ENCODE results near the gene PEX14. TPM values are rescaled to one million over a fixed set of nuclear protein-coding genes. Genes with fewer than 3 reads are reported as not detected.

The PEX14 gene
- total and polyA plus RNA-seq, 2 donors (not counting 3 experiments of a cell fraction or from before 2014, with no cell fraction given): 19.5 to 26.5 TPM

DNA sequence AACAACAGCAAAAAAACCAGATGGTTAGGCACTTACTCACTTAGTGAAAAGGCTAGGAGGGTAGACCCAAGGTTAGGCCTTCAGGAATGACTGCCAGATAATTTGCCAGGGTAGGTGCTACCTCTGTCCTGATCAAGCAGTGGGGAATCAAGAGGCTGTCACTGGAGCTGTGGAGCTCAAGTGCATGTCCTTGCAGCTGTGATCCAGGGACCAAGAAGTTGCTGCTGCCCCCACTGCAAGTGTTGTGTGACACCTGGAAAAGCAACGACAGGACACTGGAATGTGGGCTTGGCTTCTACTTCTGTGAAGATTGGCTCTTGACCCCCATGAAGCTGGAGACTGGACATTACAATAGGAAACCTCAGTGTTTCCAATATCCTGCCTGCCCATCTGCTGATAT lies 72.1 kb downstream of the PEX14 start:
- no peaks in the 10 kb centered on the region for H3K79me2 ChIP-seq (ENCODE audit: control insufficient read depth, insufficient read depth, low read length)
- no peaks in the 10 kb centered on the region for H3K27me3 ChIP-seq (ENCODE audit: control insufficient read depth in 2 of 2, insufficient read depth in 2 of 2, low read length in 2 of 2)
- no peaks in the 10 kb centered on the region for H3K9me3 ChIP-seq (replicated peaks; ENCODE audit: control insufficient read depth, insufficient read depth, low read length)
- FAIRE-seq (no peak), DNase-seq (ENCODE audit: low read depth, low spot score) (no peak)
- no peak overlapping the region for H2AFZ ChIP-seq (ENCODE audit: low read depth, low read length)
- no peaks in the 10 kb centered on the region for H4K20me1 ChIP-seq (replicated peaks; ENCODE audit: control insufficient read depth, extremely low read depth, insufficient read depth, low read length)
- BruUV-seq (replicated peaks): no TSS peak
- no peak overlapping the region for H3K4me3 ChIP-seq (replicated peaks in 1 of 3; ENCODE audit: insufficient read depth in 1 of 3, low read depth in 1 of 3, low read length in 3 of 3)
- H3K4me2 ChIP-seq (ENCODE audit: insufficient read depth, low read length): no peak overlapping the region
- intact Hi-C loops (cut with micrococcal nuclease): no loop called here
- H3K4me1 ChIP-seq (ENCODE audit: control insufficient read depth, extremely low read depth, insufficient read depth, low read length): no peaks in the 10 kb centered on the region
- CTCF ChIA-PET: no interaction called here
- no peak overlapping the region for H3K27ac ChIP-seq (ENCODE audit: insufficient read depth, low read depth, low read length)
- TF ChIP-seq POLR2AphosphoS5 (IDR thresholded peaks at IDR 0.05; ENCODE audit: insufficient read depth, low read depth, low read length): no peak
- H3K36me3 ChIP-seq (ENCODE audit: control insufficient read depth in 2 of 2, extremely low read depth in 1 of 2, insufficient read depth in 2 of 2, low read length in 2 of 2): no peaks in the 10 kb centered on the region
- no peaks in the 10 kb centered on the region for H3K9me1 ChIP-seq (replicated peaks; ENCODE audit: control insufficient read depth, extremely low read depth, insufficient read depth, low read length)
- POLR2A ChIA-PET: no interaction called here
- no peak overlapping the region for H3K9ac ChIP-seq (replicated peaks; ENCODE audit: extremely low read depth, insufficient read depth, low read length)
- dilution Hi-C loops (cut with MboI; ENCODE audit: extremely low pct_ligation_motif_present, low sequenced_read_pairs): no loop called here

GRCh38 chr1:10549904-10550664 lies 75.3 kb downstream of the PEX14 start:
- no peak overlapping the region for H3K4me2 ChIP-seq (ENCODE audit: insufficient read depth, low read length)
- FAIRE-seq (no peak), DNase-seq (ENCODE audit: low read depth, low spot score) (no peak)
- no peaks in the 10 kb centered on the region for H4K20me1 ChIP-seq (replicated peaks; ENCODE audit: control insufficient read depth, extremely low read depth, insufficient read depth, low read length)
- no peak overlapping the region for H3K4me3 ChIP-seq (replicated peaks in 1 of 3; ENCODE audit: insufficient read depth in 1 of 3, low read depth in 1 of 3, low read length in 3 of 3)
- POLR2A ChIA-PET: no interaction called here
- H3K9me1 ChIP-seq (replicated peaks; ENCODE audit: control insufficient read depth, extremely low read depth, insufficient read depth, low read length): no peaks in the 10 kb centered on the region
- no peak overlapping the region for H3K27ac ChIP-seq (ENCODE audit: insufficient read depth, low read depth, low read length)
- H3K9me3 ChIP-seq (replicated peaks; ENCODE audit: control insufficient read depth, insufficient read depth, low read length): no peaks in the 10 kb centered on the region
- H3K36me3 ChIP-seq (ENCODE audit: control insufficient read depth in 2 of 2, extremely low read depth in 1 of 2, insufficient read depth in 2 of 2, low read length in 2 of 2): no peaks in the 10 kb centered on the region
- TF ChIP-seq POLR2AphosphoS5 (IDR thresholded peaks at IDR 0.05; ENCODE audit: insufficient read depth, low read depth, low read length): no peak
- no peak for TF ChIP-seq JUN (IDR thresholded peaks at IDR 0.05; ENCODE audit: borderline replicate concordance, insufficient read depth, insufficient read length, low read depth)
- TF ChIP-seq, protein P1, sequence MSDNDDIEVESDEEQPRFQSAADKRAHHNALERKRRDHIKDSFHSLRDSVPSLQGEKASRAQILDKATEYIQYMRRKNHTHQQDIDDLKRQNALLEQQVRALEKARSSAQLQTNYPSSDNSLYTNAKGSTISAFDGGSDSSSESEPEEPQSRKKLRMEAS (IDR thresholded peaks at IDR 0.05; ENCODE audit: insufficient read depth, insufficient read length): no peak
- no peak for TF ChIP-seq CTCF (IDR thresholded peaks at IDR 0.05; ENCODE audit: extremely low read depth in 1 of 2, insufficient read depth in 1 of 2, low read depth in 1 of 2, low read length in 2 of 2)
- TF ChIP-seq FOS (IDR thresholded peaks at IDR 0.05; ENCODE audit: borderline replicate concordance, insufficient read depth, low read length): no peak
- TF ChIP-seq MYC (IDR thresholded peaks at IDR 0.05; ENCODE audit: low read depth, low read length): no peak
- TF ChIP-seq POLR2A (IDR thresholded peaks at IDR 0.05; ENCODE audit: low read depth, low read length): no peak
- TF ChIP-seq GATA2 (IDR thresholded peaks at IDR 0.05; ENCODE audit: insufficient read depth, insufficient read length, low read depth, low read length): no peak
- no peak for TF ChIP-seq EZH2 (IDR thresholded peaks at IDR 0.05; ENCODE audit: borderline replicate concordance, low read depth, low read length, severe bottlenecking)
- no TSS peak for BruUV-seq (replicated peaks)
- H3K79me2 ChIP-seq (ENCODE audit: control insufficient read depth, insufficient read depth, low read length): no peaks in the 10 kb centered on the region
- CTCF ChIA-PET: interaction anchor here (0.8 kb wide), 1 partner anchor 10 kb away, joined by 5 read pairs; no protein-coding TSS in a partner anchor
- no peaks in the 10 kb centered on the region for H3K27me3 ChIP-seq (ENCODE audit: control insufficient read depth in 2 of 2, insufficient read depth in 2 of 2, low read length in 2 of 2)
- intact Hi-C loops (cut with micrococcal nuclease): no loop called here
- dilution Hi-C loops (cut with MboI; ENCODE audit: extremely low pct_ligation_motif_present, low sequenced_read_pairs): no loop called here
- no peak overlapping the region for H2AFZ ChIP-seq (ENCODE audit: low read depth, low read length)
- no peak overlapping the region for H3K9ac ChIP-seq (replicated peaks; ENCODE audit: extremely low read depth, insufficient read depth, low read length)
- H3K4me1 ChIP-seq (ENCODE audit: control insufficient read depth, extremely low read depth, insufficient read depth, low read length): no peaks in the 10 kb centered on the region

All from endothelial cell of umbilical vein (primary cell).